Esophagus muscularis mucosa (tissue), 4 donors: ENCODE results near the gene MAK. TPM values are rescaled to one million over a fixed set of nuclear protein-coding genes. Genes with fewer than 3 reads are reported as not detected.

Experiments used
- DNase-seq: peaks from one replicate; pipeline ENCODE4 v3.0.0-alpha.2; 2017; ENCODE audit errors: extremely low spot score
- H3K27ac ChIP-seq, 4 donors: fragments of 200-600 bp; sonication (generic); replicated peaks in 1 of 4; 1 replicate in 3 of 4; 2 replicates in 1 of 4; pipeline ENCODE4 v1.5.1; 2016 to 2019; ENCODE audit warnings: mild to moderate bottlenecking in 1 of 4
- H3K27me3 ChIP-seq, 4 donors: fragments of 200-600 bp; sonication (generic); one replicate each; pipeline versions ENCODE4 v1.5.1 to v1.6.0; 2016 to 2019
- H3K36me3 ChIP-seq, 4 donors: fragments of 200-600 bp; sonication (generic); one replicate each; pipeline ENCODE4 v1.5.1; 2016 to 2019
- H3K4me1 ChIP-seq, 4 donors: fragments of 200-600 bp; sonication (generic); one replicate each; pipeline ENCODE4 v1.5.1; 2016 to 2019
- H3K4me3 ChIP-seq, 4 donors: fragments of 200-600 bp; sonication (generic); 1 replicate in 2 of 4; 2 replicates in 2 of 4; pipeline ENCODE4 v1.5.1; 2016 to 2019; ENCODE audit warnings: mild to moderate bottlenecking in 4 of 4, moderate library complexity in 1 of 4
- H3K9me3 ChIP-seq, 4 donors: fragments of 200-600 bp; sonication (generic); 1 replicate in 3 of 4; 2 replicates in 1 of 4; pipeline ENCODE4 v1.5.1; 2016 to 2019
- EP300 ChIP-seq: sonication (generic); formaldehyde crosslinking; IDR thresholded peaks from one replicate; pipeline ENCODE4 v1.6.1; 2017; ENCODE audit warnings: antibody characterized with exemption
- POLR2A ChIP-seq: fragments of 450-650 bp; IDR thresholded peaks from one replicate; pipeline ENCODE4 v1.6.1; 2017; ENCODE audit warnings: antibody characterized with exemption, moderate library complexity, mild to moderate bottlenecking, low read depth
- POLR2AphosphoS5 ChIP-seq, 2 donors: sonication (generic); formaldehyde crosslinking; IDR thresholded peaks; one replicate each; pipeline ENCODE4 v1.6.1; 2017; ENCODE audit warnings: antibody characterized with exemption in 2 of 2
- WGBS: methylation state at CpG from one replicate; pipeline ENCODE4 v1.1.5; 2018; 5-methylcytosine and 5-hydroxymethylcytosine counted together
- intact Hi-C: fragments of 100-400 bp; cut with DNase I; formaldehyde crosslinking; loops from one replicate; pipeline ENCODE4 v1.15.1; 2023
- total RNA-seq, 4 donors: library from RNA; depleted of rRNA; stranded (reverse); fragments of >200 nt; gene quantifications; one replicate each; pipeline versions ENCODE4 v1.1.0 to v1.2.1, GENCODE V29; 2016
- TF ChIP-seq, protein P1 (sequence below), 3 experiments: fragments of 200-600 bp in 2 of 3; fragments of 450-650 bp in 1 of 3; sonication (generic) in 2 of 3; IDR thresholded peaks; one replicate each; pipeline ENCODE4 v1.5.1; 2017 to 2019; ENCODE audit warnings: antibody characterized with exemption in 3 of 3, mild to moderate bottlenecking in 2 of 3, moderate library complexity in 1 of 3

Gene MAK
- total RNA-seq, 4 donors from 2014 or later, result 0.13 to 0.42 TPM; not detected in 2

DNA sequence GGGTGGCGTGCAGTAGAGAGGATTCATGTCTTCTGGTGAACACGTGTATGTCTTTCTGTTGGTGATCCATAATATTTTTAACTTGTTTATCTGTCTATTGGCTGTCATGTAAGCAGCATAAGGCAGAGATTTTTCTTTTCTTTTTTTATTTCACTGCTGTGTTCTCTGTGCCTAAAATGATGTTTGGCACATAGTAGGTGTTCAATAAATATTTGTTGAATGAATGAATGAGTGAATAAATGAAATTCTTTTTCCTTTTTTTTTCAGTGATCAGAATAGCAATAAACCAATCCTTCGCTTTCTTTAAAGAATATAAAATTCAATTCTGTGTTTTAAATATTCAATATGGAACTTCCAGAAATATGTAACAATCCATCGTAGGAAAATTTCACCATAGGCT, 30.0 kb downstream of the MAK start:
- DNase-seq, result no peak
- H3K27me3 ChIP-seq, result no peaks in the 10 kb centered on the region
- no peaks in the 10 kb centered on the region for H3K4me1 ChIP-seq
- H3K27ac ChIP-seq, result no peak overlapping the region
- intact Hi-C loops, result no loop called here
- H3K4me3 ChIP-seq, result no peak overlapping the region
- no peaks in the 10 kb centered on the region for H3K9me3 ChIP-seq
- WGBS, result 96% methylated on average over 4 of the region's 4 CpGs
- H3K36me3 ChIP-seq, result peaks cover 0 to 6% (median 0%) of the 10 kb centered on the region in 4 donors
- TF ChIP-seq, protein P1, sequence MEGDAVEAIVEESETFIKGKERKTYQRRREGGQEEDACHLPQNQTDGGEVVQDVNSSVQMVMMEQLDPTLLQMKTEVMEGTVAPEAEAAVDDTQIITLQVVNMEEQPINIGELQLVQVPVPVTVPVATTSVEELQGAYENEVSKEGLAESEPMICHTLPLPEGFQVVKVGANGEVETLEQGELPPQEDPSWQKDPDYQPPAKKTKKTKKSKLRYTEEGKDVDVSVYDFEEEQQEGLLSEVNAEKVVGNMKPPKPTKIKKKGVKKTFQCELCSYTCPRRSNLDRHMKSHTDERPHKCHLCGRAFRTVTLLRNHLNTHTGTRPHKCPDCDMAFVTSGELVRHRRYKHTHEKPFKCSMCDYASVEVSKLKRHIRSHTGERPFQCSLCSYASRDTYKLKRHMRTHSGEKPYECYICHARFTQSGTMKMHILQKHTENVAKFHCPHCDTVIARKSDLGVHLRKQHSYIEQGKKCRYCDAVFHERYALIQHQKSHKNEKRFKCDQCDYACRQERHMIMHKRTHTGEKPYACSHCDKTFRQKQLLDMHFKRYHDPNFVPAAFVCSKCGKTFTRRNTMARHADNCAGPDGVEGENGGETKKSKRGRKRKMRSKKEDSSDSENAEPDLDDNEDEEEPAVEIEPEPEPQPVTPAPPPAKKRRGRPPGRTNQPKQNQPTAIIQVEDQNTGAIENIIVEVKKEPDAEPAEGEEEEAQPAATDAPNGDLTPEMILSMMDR (IDR thresholded peaks at IDR 0.05), result no peak

DNA sequence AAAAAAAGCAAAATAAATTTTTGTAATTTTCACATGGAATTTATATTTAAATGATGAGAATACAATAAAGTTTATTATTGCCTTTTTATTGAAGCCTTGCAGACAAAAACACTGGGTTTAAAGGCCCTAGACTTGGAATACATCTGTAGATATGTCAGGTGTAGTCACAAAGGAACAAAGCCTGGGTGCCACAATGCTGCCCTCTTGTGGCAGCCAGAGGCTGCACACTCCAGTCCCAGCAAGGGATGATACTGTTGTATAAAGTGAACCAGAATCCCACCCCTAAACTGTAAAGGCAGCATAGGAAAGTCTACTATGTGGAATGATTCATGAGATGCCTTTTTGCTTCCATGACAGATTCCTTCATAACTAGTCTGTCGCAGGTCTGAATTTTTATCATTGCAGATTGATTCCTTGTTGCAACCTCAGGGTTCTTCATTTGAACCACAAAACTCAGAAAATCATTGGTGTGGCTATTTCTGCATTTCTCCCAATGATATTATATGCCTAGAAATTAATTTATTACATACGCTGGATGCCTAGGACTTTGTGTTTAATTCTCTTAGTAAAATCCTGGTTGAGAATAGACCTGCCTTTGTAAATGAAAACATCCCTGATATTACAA, 37.0 kb downstream of the MAK start:
- Histone ChIP-seq H3K27ac (no peak overlapping the region), H3K4me3 (no peak overlapping the region), H3K9me3 (no peaks in the 10 kb centered on the region), H3K4me1 (no peaks in the 10 kb centered on the region), H3K27me3 (no peaks in the 10 kb centered on the region), H3K36me3 (peaks cover 0 to 6% (median 0%) of the 10 kb centered on the region in 4 donors)
- no peak for TF ChIP-seq POLR2A
- TF ChIP-seq POLR2AphosphoS5 (IDR thresholded peaks at IDR 0.05), result peak in 1 of 2 donors; percentile 17
- TF ChIP-seq EP300, result no peak
- TF ChIP-seq, protein P1 (IDR thresholded peaks at IDR 0.05), result peak in 2 of 3 experiments; percentile 92 to 98
- intact Hi-C loops, result loop anchor here (2.0 kb wide), 1 partner anchor 323 kb away; no protein-coding TSS in a partner anchor
- DNase-seq, result no peak
- 48% methylated on average over 2 of the region's 2 CpGs for WGBS

DNA sequence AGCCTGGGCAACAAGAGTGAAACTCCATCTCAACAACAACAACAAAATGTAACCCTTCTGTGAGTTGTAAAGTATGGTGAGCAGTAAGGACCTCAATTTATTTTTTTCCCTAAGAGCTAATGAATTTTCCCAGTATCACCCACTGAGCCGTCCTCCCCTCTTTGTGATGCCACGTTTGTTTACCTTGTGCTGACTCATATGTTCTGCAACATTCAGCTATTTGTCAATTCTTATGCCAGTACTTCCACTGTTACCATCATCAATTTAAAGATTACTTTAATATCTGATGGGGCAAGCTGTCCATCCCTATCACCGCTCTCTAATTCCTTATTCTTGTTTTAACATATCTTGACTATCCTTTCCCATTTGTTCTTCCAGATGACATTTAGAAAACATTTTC, 37.5 kb downstream of the MAK start:
- TF ChIP-seq EP300, result no peak
- TF ChIP-seq, protein P1 (IDR thresholded peaks at IDR 0.05), result no peak
- TF ChIP-seq POLR2AphosphoS5 (IDR thresholded peaks at IDR 0.05), result no peak
- TF ChIP-seq POLR2A, result no peak
- WGBS, result 76% methylated on average over 3 of the region's 3 CpGs
- H3K9me3 ChIP-seq, result no peaks in the 10 kb centered on the region
- H3K27me3 ChIP-seq, result no peaks in the 10 kb centered on the region
- DNase-seq, result no peak
- H3K4me3 ChIP-seq, result no peak overlapping the region
- peaks cover 0 to 6% (median 0%) of the 10 kb centered on the region in 4 donors for H3K36me3 ChIP-seq
- no peak overlapping the region for H3K27ac ChIP-seq
- intact Hi-C loops, result loop anchor here (2.0 kb wide), 1 partner anchor 322 kb away; no protein-coding TSS in a partner anchor
- no peaks in the 10 kb centered on the region for H3K4me1 ChIP-seq

DNA sequence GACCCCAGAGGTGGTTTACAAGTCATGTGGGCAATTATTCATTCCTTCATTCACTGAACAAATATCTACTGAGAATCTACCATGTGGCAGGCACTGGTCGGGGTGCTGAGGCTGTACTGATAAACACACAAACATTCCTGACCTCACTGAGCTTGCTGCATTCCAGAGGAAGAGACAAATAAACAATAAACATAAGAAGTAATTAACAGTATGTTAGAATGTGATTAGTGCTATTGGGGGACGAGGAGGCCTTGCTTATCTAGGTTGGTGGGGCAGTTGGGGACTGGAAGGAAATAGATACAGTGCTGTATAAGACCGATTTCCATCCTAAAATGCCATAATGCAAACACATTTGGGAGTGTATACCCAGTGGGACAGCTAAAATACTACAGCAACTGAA, 44.1 kb downstream of the MAK start:
- Histone ChIP-seq H3K9me3 (no peaks in the 10 kb centered on the region), H3K4me3 (no peak overlapping the region), H3K4me1 (no peaks in the 10 kb centered on the region), H3K36me3 (peaks cover 0 to 20% (median 0%) of the 10 kb centered on the region in 4 donors), H3K27ac (no peak overlapping the region), H3K27me3 (no peaks in the 10 kb centered on the region)
- TF ChIP-seq POLR2AphosphoS5 (IDR thresholded peaks at IDR 0.05), result no peak
- TF ChIP-seq, protein P1 (IDR thresholded peaks at IDR 0.05), result no peak
- no peak for TF ChIP-seq EP300
- no peak for TF ChIP-seq POLR2A
- no peak for DNase-seq
- 82% methylated on average over 3 of the region's 3 CpGs for WGBS
- intact Hi-C loops, result no loop called here

DNA sequence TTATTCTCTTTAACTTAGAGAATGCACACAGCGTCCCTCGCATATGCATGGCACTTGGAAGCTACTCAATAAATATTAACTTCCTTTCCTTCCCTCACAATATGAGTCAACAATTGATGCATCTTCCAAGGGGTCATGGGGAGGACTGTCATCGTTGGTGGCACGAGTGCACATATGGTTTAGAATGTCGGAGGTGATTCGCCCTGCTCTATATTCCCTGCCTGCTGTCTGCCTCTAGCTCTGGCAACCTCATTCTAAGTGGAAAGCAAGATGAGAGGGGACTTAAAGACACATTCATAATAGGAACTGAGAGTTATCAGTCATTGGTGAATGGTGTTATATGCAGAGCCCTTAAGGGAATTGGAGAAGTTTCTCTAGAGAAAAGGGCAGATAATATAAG, 44.6 kb downstream of the MAK start:
- no peaks in the 10 kb centered on the region for H3K9me3 ChIP-seq
- H3K4me1 ChIP-seq, result no peaks in the 10 kb centered on the region
- no peak overlapping the region for H3K4me3 ChIP-seq
- H3K27ac ChIP-seq, result no peak overlapping the region
- intact Hi-C loops, result no loop called here
- 85% methylated on average over 6 of the region's 6 CpGs for WGBS
- no peak for DNase-seq
- TF ChIP-seq, protein P1 (IDR thresholded peaks at IDR 0.05), result no peak
- TF ChIP-seq EP300 (no peak), POLR2AphosphoS5 (IDR thresholded peaks at IDR 0.05) (no peak), POLR2A (no peak)
- no peaks in the 10 kb centered on the region for H3K27me3 ChIP-seq
- H3K36me3 ChIP-seq, result peaks cover 0 to 23% (median 0%) of the 10 kb centered on the region in 4 donors
